Spinal cord (tissue), 10 donors: ENCODE data around the gene MAN1C1. TPM values are rescaled to one million over a fixed set of nuclear protein-coding genes. Genes with fewer than 3 reads are reported as not detected.
A peak's percentile ranks its signal among the peaks of the same experiment; 100 is the strongest.

ENCODE experiments used
- DNase-seq, 6 donors: peaks; one replicate each; pipeline versions ENCODE4 v3.0.0 to v3.0.0-alpha.2; 2013 to 2015; ENCODE audit warnings: low spot score in 6 of 6, low read depth in 4 of 6
- H3K27ac ChIP-seq: one replicate; pipeline ENCODE4 v1.5.1; 2013; ENCODE audit warnings: low read depth, low read length, control low read depth
- H3K27me3 ChIP-seq: one replicate; pipeline ENCODE4 v1.6.1; 2013; ENCODE audit warnings: low read length; ENCODE audit not compliant: control insufficient read depth, insufficient read depth
- H3K36me3 ChIP-seq: one replicate; pipeline ENCODE4 v1.6.1; 2013; ENCODE audit warnings: low read length; ENCODE audit not compliant: control insufficient read depth, insufficient read depth
- H3K4me1 ChIP-seq: one replicate; pipeline ENCODE4 v1.6.1; 2013; ENCODE audit warnings: low read length; ENCODE audit not compliant: control insufficient read depth, insufficient read depth
- H3K4me3 ChIP-seq: one replicate; pipeline ENCODE4 v1.5.1; 2013; ENCODE audit warnings: low read depth, low read length, control low read depth
- H3K9me3 ChIP-seq: one replicate; pipeline ENCODE4 v1.6.1; 2013; ENCODE audit warnings: low read length; ENCODE audit not compliant: control insufficient read depth, insufficient read depth
- WGBS: methylation state at CpG from one replicate; pipeline ENCODE4 v1.1.5; 2013; ENCODE audit warnings: missing lambda C conversion rate; ENCODE audit not compliant: insufficient coverage; 5-methylcytosine and 5-hydroxymethylcytosine counted together
- polyA plus RNA-seq, 2 donors: library from polyadenylated mRNA; unstranded; fragments of 120-200 nt; gene quantifications; one replicate each; pipeline ENCODE4 v1.2.1, GENCODE V29; 2013; ENCODE audit not compliant: insufficient read length in 2 of 2
- total RNA-seq, 2 donors: library from RNA; depleted of rRNA in 1 of 2; stranded (reverse); fragments of 120-200 nt in 1 of 2; fragments of >200 nt in 1 of 2; gene quantifications; one replicate each; pipeline versions ENCODE4 v1.2.3 to v1.2.4, GENCODE V29; 2013 to 2014
- donor health status: healthy.

The MAN1C1 gene
- total and polyA plus RNA-seq, 4 donors, result 18.4 to 59.7 (median 49.4) TPM

DNA sequence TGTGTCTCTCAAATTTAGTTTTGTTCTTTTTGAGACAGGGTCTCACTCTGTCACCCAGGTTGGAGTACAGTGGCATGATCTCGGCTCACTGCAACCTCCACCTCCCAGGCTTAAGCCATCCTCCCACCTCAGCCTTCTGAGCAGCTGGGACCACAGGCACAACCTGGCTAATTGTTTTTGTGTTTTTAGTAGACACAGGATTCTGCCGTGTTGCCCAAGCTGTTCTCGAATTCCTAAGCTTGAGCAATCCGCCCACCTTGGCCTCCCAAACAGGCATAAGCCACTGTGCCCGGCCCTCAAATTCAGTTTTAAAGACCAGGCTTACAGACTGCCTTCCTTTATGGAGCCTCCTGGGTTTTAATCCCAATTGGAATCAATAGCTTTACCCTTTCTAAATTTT, 99.7 kb downstream of the MAN1C1 start:
- Histone ChIP-seq H3K4me1 (no peaks in the 10 kb centered on the region), H3K27ac (no peak overlapping the region), H3K4me3 (no peak overlapping the region), H3K36me3 (no peaks in the 10 kb centered on the region), H3K27me3 (no peaks in the 10 kb centered on the region), H3K9me3 (no peaks in the 10 kb centered on the region)
- WGBS, result 91% methylated on average over 4 of the region's 5 CpGs
- DNase-seq, result no peak

DNA sequence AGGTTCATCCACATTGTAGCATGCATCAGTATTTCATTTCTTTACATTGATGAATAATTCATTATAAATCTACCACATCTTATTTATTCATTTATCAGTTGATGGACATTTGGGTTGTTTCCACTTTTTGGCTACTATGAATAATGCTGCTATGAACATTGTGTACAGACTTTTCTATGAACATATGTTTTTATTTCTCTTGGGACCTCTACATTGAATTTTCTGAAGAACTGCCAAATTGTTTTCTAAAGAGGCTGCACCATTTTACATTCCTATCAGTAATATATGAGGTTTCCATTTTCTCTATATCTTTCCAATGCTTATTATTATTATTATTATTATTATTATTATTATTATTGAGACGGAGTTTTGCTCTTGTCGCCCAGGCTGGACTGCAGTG, 102.1 kb downstream of the MAN1C1 start:
- no peak for DNase-seq
- no peak overlapping the region for H3K4me3 ChIP-seq
- no peaks in the 10 kb centered on the region for H3K9me3 ChIP-seq
- H3K36me3 ChIP-seq, result no peaks in the 10 kb centered on the region
- WGBS, result no CpG with 5 or more reads among the region's 2 CpGs
- no peak overlapping the region for H3K27ac ChIP-seq
- H3K27me3 ChIP-seq, result no peaks in the 10 kb centered on the region
- H3K4me1 ChIP-seq, result peaks cover 3% of the 10 kb centered on the region

- Histone ChIP-seq H3K36me3 (no peaks in the 10 kb centered on the region), H3K9me3 (no peaks in the 10 kb centered on the region), H3K4me1 (peaks cover 9% of the 10 kb centered on the region), H3K27ac (no peak overlapping the region), H3K27me3 (no peaks in the 10 kb centered on the region), H3K4me3 (no peak overlapping the region)
- DNase-seq, result no peak
- WGBS, result no CpG with 5 or more reads among the region's 5 CpGs
Observed at GRCh38 chr1:25720624-25721023, 104.0 kb downstream of the MAN1C1 start.

- Histone ChIP-seq H3K36me3 (no peaks in the 10 kb centered on the region), H3K4me3 (no peak overlapping the region), H3K27ac (no peak overlapping the region), H3K27me3 (no peaks in the 10 kb centered on the region), H3K4me1 (peaks cover 31% of the 10 kb centered on the region), H3K9me3 (no peaks in the 10 kb centered on the region)
- DNase-seq, result no peak
- WGBS, result 77% methylated on average over 2 of the region's 4 CpGs
Observed at GRCh38 chr1:25723250-25723880, 106.8 kb downstream of the MAN1C1 start.

DNA sequence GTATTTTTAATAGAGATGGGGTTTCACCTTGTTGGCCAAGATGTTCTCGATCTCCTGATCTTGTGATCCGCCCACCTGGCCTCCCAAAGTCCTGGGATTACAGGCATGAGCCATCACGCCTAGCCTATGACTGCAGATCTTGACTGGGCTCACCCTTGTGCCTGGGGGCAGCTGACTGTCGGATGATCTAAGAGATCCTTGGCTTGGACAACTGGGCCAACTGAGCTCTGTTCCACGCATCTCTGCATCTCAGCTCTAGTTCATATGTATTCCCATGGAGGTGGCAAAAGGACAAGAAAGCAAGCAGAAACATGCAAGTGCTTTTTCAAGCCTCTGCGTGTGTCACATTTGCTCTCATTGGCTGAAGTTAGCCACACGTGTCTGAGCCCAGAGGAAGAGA, 107.6 kb downstream of the MAN1C1 start:
- no peak overlapping the region for H3K27ac ChIP-seq
- DNase-seq, result no peak
- H3K36me3 ChIP-seq, result no peaks in the 10 kb centered on the region
- H3K4me1 ChIP-seq, result peaks cover 38% of the 10 kb centered on the region
- H3K27me3 ChIP-seq, result no peaks in the 10 kb centered on the region
- H3K4me3 ChIP-seq, result no peak overlapping the region
- no peaks in the 10 kb centered on the region for H3K9me3 ChIP-seq
- 84% methylated on average over 7 of the region's 7 CpGs for WGBS

DNA sequence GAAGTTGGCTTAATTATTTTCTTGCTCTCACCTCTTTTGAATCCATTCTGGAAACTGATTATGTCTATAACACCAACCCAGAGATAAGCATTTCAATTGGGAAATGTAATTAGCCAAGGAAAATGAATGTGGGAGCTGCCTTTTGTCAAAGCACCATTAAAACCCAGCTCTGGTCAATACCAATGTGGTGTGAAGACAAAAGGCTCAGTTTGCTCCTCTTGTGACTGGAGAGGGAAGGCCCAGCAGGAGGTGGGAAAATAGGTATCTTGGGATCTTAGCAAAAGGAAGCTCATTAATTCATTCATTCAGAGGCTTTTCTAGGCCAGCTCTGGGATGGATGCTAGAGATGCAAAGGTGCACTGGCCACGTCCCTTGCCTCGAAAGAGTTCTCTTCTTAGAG, 108.4 kb downstream of the MAN1C1 start:
- H3K27ac ChIP-seq, result no peak overlapping the region
- no peaks in the 10 kb centered on the region for H3K9me3 ChIP-seq
- no peaks in the 10 kb centered on the region for H3K27me3 ChIP-seq
- 56% methylated on average over 2 of the region's 2 CpGs for WGBS
- H3K36me3 ChIP-seq, result no peaks in the 10 kb centered on the region
- no peak overlapping the region for H3K4me3 ChIP-seq
- peak in 1 of 6 donors; percentile 60 for DNase-seq
- H3K4me1 ChIP-seq, result peaks cover 38% of the 10 kb centered on the region

DNA sequence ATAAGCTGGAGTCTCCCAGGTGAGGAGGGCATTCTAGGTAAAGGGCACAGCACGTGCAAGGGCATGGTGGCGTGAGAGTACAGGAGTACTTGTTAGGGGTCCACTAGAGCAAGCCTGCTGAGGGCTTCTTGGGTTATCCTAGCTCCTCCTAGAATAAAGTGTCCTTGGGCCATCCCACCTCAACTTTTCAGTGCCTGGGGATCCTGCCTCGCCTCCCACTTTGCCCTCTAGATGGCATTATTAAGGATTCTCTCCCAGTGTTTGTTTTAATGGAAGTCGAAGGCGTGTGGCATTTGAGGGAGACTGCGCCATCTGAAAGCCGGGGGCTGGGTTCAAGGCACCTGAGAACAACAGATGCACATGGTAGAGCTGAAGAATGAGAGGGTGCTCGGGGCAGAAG, 108.9 kb downstream of the MAN1C1 start:
- no peak overlapping the region for H3K27ac ChIP-seq
- no peaks in the 10 kb centered on the region for H3K27me3 ChIP-seq
- H3K36me3 ChIP-seq, result no peaks in the 10 kb centered on the region
- peaks cover 39% of the 10 kb centered on the region for H3K4me1 ChIP-seq
- DNase-seq, result no peak
- WGBS, result 91% methylated on average over 7 of the region's 8 CpGs
- no peaks in the 10 kb centered on the region for H3K9me3 ChIP-seq
- no peak overlapping the region for H3K4me3 ChIP-seq

DNA sequence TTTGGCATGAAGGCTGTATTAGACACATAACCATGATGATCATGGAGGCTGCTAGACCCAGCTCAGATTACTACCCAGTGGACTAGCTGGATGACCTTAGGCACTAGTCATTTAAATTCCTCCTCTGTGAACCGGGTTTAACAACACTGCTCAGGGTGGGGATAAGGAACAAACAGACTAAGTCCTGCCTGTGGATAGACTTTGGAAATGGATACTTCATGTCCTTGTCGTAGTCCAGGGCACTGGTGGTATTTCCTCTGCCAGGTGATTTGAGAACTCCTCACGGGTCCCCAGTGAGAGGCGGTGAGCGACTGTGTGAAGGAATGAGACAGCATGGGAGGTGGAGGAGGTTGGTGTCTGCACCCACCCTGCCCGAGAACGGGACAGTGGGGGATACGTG, 110.5 kb downstream of the MAN1C1 start:
- H3K27ac ChIP-seq, result peak overlapping the region; percentile 42
- H3K9me3 ChIP-seq, result no peaks in the 10 kb centered on the region
- H3K27me3 ChIP-seq, result no peaks in the 10 kb centered on the region
- no peak overlapping the region for H3K4me3 ChIP-seq
- DNase-seq, result no peak
- peaks cover 45% of the 10 kb centered on the region for H3K4me1 ChIP-seq
- WGBS, result 85% methylated on average over 7 of the region's 8 CpGs
- H3K36me3 ChIP-seq, result no peaks in the 10 kb centered on the region

- H3K9me3 ChIP-seq, result no peaks in the 10 kb centered on the region
- H3K27me3 ChIP-seq, result no peaks in the 10 kb centered on the region
- H3K27ac ChIP-seq, result peak overlapping the region; percentile 42
- peak in 5 of 6 donors; percentile 44 to 83 (median 50) for DNase-seq
- WGBS, result 33% methylated on average over 10 of the region's 12 CpGs
- H3K4me3 ChIP-seq, result no peak overlapping the region
- H3K36me3 ChIP-seq, result no peaks in the 10 kb centered on the region
- peaks cover 45% of the 10 kb centered on the region for H3K4me1 ChIP-seq
Observed at GRCh38 chr1:25727635-25728286, 111.2 kb downstream of the MAN1C1 start.

- H3K27me3 ChIP-seq, result no peaks in the 10 kb centered on the region
- DNase-seq, result no peak
- peak overlapping the region; percentile 42 for H3K27ac ChIP-seq
- WGBS, result 71% methylated on average over 10 of the region's 11 CpGs
- no peaks in the 10 kb centered on the region for H3K9me3 ChIP-seq
- H3K36me3 ChIP-seq, result no peaks in the 10 kb centered on the region
- H3K4me1 ChIP-seq, result peaks cover 48% of the 10 kb centered on the region
- H3K4me3 ChIP-seq, result no peak overlapping the region
Observed at GRCh38 chr1:25728301-25728935, 111.8 kb downstream of the MAN1C1 start.
